DLD1 (cell line): ENCODE results near the gene FXYD7.
"Not testable (repeated sequence)": the region's sequence is repeated elsewhere in the genome, so short reads cannot be mapped to it uniquely, and the experiment has no call there.

Experiments
- in situ Hi-C: cut with HindIII; loops from 2 replicates; pipeline ENCODE4 v1.10.0; 2017; ENCODE audit warnings: low sequenced_read_pairs

The FXYD7 gene

GRCh38 chr19:35125749-35126623 is 17.1 kb upstream of the FXYD7 start:
- in situ Hi-C loops = no loop called here

- in situ Hi-C loops = no loop called here
These were observed 16.5 kb upstream of the FXYD7 start for GRCh38 chr19:35126624-35126959.

GRCh38 chr19:35127871-35128270 is 15.2 kb upstream of the FXYD7 start:
- in situ Hi-C loops = no loop called here

- in situ Hi-C loops = no loop called here
These were observed 14.5 kb upstream of the FXYD7 start for GRCh38 chr19:35128398-35129057.

DNA sequence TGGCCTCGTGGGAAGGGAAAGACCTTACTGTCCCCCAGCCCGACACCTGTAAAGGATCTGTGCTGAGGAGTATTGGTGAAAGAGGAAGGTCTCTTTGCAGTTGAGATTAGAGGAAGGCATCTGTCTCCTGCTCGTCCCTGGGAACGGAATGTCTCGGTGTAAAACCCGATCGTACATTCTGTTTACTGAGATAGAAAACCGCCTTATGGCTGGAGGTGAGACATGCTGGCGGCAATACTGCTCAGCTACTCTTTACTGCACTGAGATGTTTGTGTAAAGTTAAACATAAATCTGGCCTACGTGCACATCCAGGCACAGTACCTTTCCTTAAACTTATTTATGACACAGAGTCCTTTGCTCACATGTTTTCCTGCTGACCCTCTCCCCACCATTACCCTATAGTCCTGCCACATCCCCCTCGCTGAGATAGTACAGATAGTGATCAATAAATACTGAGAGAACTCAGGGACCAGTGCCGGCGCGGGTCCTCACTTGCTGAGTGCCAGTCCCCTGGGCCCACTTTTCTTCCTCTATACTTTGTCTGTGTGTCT is 13.3 kb upstream of the FXYD7 start:
- in situ Hi-C loops = not testable (repeated sequence)

- in situ Hi-C loops = no loop called here
These were observed 12.0 kb upstream of the FXYD7 start for GRCh38 chr19:35130761-35131720.

GRCh38 chr19:35132254-35132653 is 10.8 kb upstream of the FXYD7 start:
- in situ Hi-C loops = no loop called here

DNA sequence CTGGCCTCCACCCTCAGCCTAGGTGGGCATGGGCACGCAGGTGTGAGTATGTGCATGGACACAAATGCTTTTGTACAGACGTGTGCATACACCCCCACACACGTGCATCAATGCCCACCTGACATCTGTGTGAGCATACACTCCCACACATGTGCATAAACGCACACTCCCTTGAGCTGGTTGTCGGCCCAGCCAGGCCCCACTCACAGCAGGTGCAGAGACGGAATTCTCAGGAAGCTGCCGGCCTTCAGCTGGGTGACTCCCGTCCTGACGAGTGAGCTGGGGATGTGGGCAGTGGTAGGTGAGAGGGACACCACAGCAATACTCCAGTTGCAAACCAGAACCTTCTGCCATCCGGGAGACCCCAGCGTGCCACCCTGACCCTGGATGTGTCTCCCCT is 9.2 kb upstream of the FXYD7 start:
- in situ Hi-C loops = no loop called here

GRCh38 chr19:35134601-35135242 is 8.3 kb upstream of the FXYD7 start, which contains the start of gene LGI4:
TSS of gene LGI4 (minus strand) at chr19:35135059. CDS start at chr19:35134680, 379 bp downstream.
- in situ Hi-C loops = no loop called here

DNA sequence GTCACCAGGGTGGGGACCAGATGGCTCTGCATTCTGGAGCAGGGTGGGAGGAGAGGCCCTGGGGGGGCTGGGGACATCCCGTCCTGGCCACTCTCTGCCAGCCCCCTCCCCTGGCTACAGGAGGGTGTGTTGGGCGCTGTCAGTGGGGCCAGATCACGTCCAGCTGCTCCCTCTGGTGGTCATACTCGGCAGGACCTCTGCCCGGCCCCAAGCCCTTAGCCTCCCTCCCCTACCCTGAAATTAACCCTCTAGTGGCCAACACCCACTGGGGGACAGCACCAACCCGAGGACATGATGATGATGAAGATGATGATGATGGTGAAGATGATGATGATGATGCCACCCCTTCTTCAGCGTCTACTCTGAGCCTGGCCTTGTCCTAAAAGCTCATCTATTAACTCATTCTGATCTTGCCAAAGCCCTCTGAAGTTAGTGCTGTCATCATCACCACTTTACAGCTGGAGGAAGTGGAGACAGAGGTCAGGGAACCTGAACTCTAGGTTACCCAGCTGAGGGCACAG is 7.6 kb upstream of the FXYD7 start:
- in situ Hi-C loops = no loop called here

GRCh38 chr19:35136231-35136630 is 6.8 kb upstream of the FXYD7 start:
- in situ Hi-C loops = no loop called here

DNA sequence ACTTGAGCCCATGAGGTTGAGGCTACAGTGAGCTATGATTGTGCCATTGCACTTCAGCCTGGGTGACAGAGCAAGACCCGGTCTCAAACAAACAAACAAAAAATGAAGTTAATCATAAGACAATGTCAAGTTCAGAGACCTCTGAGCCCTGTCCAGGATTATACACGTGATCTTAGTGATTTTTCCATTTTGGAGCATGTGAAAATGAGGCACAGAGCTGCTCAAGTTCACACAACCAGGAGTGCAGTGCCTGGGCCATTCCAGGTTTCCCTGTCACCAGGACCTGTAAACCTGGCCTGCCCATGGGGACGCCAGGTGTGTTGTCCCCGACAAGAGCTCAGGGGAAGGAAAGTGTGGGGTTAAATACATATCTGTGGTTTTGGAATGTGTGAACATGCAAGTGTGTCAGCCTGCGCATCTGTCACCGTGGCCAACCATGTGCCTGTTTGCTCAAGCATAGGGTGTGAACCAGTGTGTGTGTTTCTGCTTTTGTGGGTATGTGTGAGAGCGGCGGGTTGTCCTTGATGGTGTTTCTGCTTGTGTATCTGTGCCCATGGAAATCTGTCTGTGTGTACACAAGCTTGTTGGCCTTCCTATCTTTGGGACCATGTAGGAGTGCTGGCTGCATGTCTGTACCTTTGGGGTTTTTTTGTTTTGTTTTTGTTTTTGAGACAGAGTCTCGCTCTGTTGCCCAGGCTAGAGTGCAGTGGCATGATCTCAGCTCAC is 5.9 kb upstream of the FXYD7 start:
- in situ Hi-C loops = no loop called here

DNA sequence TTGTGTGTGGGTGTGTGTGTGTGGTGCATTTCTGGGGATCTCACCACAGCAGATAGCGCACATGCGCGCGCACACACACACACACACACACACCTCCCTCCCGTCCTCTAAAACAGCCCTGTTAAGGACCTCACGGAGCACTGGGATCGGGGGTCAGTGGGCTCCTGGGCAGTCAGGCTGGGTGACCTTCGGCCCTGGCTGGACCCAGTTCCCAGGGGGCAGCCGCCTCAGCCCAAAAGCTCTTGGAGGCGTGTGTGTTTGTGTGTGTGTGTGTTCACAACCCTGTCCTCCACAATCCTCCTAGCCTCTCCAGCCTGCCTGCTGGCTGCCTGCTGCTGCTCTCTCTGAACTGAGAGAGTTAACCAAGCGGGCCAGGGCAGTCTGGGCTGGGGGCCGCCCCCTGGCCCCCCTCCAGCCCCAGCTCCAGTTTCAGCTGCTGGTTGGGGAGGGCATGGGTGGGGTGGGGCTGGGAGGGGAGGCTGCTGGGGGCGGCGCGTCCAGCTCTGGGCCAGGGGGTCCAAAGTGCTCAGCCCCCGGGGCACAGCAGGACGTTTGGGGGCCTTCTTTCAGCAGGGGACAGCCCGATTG is 4.7 kb upstream of the FXYD7 start, which contains the start of gene FXYD1:
Gene FXYD1 (plus strand): TSS at position 520 of the 588 bp plus-strand sequence. CDS start 1,256 bp downstream, outside the sequence.
- in situ Hi-C loops = no loop called here

DNA sequence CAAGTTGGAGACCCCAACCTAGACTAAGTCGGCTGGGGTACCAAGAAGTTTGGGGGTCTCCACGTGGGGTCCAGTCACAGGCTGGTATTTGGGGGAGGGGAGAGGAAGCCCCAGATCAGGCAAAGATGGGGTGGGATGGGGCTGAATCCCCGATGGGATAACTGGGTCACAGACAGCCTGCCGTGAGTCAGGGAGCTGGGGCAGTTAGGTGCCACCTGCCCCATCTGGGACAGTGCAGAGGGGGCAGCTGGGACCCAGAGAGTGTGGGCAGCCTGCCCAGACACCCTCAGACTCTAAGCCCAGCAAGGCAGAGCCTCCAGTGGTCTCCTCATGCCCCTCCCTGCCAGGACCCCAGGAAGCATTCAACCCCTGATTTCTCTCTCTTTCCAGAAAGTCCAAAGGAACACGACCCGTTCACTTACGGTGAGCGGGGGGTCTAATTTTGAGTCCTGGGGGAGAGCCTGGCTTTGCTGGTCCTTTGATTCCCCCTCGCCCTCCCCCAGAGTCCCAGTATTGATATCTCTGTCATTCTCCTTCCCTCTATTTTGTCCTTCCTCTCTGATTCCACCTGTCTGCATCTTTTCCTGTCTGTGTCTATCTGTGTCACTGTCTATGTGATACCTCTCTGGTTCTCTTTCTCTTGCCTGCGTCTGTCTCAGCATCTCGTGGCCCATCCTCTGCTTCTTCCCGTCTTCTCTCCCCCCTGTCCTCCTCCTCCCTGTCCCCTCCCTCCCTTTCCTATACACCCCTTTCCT is 2.7 kb upstream of the FXYD7 start:
- in situ Hi-C loops = no loop called here

DNA sequence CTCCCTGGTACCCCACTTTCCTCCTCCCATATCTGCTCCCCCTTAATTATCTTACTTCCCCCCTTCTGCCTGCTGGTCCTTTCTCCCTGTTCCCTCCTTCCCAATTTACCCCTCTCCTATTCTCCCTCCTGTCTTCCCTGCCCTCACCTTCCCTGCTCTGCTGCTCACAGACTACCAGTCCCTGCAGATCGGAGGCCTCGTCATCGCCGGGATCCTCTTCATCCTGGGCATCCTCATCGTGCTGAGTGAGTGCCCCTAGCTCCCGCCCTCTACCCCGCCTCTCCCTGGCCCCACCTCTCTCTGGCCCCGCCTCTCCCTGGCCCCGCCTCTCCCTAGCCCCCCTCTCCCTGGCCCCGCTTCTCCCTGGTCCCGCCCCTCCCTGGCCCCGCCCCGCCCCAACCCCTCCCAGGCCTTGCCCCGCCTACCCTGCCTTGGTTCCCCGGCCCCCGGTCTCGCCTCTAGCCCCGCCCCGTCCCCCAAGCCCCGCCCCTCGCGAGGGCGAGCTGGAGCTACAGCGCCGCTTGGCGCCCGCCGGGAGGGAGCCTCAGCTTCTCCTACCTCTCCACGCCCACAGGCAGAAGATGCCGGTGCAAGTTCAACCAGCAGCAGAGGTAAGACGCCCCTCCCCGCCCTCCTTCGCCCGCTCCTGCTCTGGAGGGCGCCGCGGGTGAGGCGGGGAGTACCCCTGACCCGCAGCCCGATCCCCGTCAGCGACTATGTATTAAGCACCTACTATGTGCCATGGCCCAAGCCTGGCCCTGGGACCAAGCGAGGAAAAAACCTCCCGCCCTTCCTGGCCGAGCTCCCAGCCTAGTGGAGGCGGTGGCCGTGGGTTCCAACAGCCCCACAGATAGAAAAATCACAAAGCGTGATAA is 1.9 kb upstream of the FXYD7 start:
- in situ Hi-C loops = no loop called here

DNA sequence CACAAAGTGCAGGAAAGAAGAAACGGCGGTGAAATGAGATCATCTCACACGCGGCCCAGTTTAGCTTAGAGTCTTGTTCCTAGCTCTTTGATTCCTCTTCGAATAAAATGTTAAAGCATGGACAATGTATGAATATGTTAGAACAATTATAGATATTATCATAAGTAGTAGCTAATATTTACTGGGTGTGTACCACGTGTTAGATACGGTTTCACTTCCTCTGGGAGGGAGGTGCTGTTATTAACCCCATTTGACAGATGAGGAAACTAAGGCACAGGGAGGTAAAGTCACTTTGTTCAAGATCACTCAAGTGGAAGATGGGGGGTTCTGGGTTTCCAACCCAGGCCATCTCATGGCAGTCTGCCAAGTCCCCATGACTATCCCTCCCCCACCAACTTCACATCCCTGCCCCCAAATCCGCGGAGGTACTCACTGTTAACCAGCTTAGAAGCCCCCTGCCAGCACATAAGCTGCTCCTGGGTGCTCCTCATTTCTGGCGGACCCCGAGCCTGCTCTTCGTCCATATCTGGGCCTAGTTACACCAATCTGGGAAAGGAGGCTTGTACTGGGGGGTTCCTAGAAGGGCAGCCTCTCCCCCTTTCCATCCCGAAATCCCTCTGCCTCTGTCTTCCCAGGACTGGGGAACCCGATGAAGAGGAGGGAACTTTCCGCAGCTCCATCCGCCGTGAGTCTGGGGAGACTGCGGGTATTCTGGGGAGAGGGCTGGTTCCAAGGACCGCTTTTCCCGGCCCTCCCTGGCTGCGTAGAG is 1.0 kb upstream of the FXYD7 start:
- in situ Hi-C loops = no loop called here
